Measurements from ENCODE around the gene LTB4R. TPM values are rescaled to one million over a fixed set of nuclear protein-coding genes. Genes with fewer than 3 reads are reported as not detected.

Gene LTB4R
- polyA plus RNA-seq, 2 of the 4 experiments (the other 2 are of a cell fraction) = 8.3 to 10.2 TPM

DNA sequence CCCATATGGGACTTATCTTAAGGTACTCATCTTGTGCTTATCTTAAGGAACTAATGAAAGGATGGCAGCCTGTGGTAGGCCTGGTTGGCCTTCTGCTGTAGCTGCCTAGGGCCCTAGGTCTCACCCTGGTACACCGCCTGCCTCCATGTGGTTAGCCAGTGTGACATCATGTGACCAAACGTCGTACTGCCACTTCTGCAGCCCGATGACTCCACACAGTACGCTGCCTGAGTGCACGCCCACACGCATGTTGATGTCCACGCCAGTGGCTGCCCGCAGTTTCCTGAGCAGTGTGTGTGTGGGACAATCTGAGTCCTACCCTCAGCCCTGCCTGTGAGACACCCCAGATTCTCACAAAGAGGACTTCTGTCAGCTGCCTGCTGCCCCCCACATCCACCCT lies 18.4 kb downstream of the LTB4R start:
- POLR2A ChIA-PET = interaction anchor here (1.3 kb wide), 1 partner anchor 100 kb away, joined by 4 read pairs; the partner anchor contains the start of genes CBLN3 and KHNYN

DNA sequence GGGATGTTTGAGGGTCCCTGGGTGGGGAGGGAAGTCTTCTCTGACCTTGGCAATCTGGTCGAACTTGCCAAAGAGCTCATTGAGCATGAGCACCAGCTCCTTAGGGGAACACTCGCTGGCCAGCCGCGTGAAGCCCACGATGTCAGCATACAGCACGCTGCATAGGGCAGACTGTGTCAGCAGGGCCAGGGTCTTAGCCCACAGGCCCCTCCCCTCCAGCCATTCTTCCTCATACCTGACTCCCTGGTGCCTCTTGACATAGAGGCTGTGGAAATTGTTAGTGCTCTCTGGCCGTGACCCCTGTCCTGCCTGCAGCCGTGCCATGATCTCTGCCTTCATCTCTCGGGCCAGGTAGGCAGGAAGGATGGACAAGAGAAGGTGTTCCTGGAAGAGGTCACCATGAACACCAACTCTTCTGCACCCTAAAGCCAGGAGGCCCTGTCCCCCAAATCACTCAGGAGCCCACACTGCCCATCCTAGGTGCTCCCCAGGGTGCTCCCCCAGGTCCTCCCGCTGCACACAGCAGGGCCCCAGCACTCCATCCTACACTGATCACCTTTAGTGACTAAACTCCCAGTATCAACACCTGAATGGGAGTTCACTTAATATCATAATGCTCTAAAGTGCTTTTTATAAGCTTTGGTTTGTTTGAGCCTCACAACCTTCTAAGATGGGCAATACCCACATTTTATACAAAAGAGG lies 19.8 kb downstream of the LTB4R start:
- no peak overlapping the region for H3K4me3 ChIP-seq
- ChIA-PET POLR2A (interaction anchor here (1.0 to 3.4 kb wide), 2 partner anchors 99 to 105 kb away, joined by 3 to 66 read pairs; partner anchors contain the start of genes CBLN3 and KHNYN), CTCF (interaction anchor here (0.8 to 46.6 kb wide), 17 partner anchors 8 to 111 kb away, joined by 3 to 1142 read pairs (median 6); partner anchors contain the start of genes CBLN3, CIDEB, KHNYN and LTB4R)
- no peak for TF ChIP-seq EHF (CRISPR knock-in tag; IDR thresholded peaks at IDR 0.05)
- TF ChIP-seq, protein P1, sequence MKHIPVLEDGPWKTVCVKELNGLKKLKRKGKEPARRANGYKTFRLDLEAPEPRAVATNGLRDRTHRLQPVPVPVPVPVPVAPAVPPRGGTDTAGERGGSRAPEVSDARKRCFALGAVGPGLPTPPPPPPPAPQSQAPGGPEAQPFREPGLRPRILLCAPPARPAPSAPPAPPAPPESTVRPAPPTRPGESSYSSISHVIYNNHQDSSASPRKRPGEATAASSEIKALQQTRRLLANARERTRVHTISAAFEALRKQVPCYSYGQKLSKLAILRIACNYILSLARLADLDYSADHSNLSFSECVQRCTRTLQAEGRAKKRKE (CRISPR knock-in tag; IDR thresholded peaks at IDR 0.05; ENCODE audit: low read depth) = no peak
- TF ChIP-seq FOXS1 (CRISPR knock-in tag; IDR thresholded peaks at IDR 0.05) = no peak
- no peak for TF ChIP-seq SREBF2 (IDR thresholded peaks at IDR 0.05)
- TF ChIP-seq FOSB (CRISPR knock-in tag; IDR thresholded peaks at IDR 0.05) = no peak
- TF ChIP-seq ZNF302 (CRISPR knock-in tag; IDR thresholded peaks at IDR 0.05) = no peak
- TF ChIP-seq, protein P2, sequence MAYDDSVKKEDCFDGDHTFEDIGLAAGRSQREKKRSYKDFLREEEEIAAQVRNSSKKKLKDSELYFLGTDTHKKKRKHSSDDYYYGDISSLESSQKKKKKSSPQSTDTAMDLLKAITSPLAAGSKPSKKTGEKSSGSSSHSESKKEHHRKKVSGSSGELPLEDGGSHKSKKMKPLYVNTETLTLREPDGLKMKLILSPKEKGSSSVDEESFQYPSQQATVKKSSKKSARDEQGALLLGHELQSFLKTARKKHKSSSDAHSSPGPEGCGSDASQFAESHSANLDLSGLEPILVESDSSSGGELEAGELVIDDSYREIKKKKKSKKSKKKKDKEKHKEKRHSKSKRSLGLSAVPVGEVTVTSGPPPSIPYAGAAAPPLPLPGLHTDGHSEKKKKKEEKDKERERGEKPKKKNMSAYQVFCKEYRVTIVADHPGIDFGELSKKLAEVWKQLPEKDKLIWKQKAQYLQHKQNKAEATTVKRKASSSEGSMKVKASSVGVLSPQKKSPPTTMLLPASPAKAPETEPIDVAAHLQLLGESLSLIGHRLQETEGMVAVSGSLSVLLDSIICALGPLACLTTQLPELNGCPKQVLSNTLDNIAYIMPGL (CRISPR knock-in tag; IDR thresholded peaks at IDR 0.05; ENCODE audit: borderline replicate concordance) = no peak
- TF ChIP-seq ZSCAN20 (CRISPR knock-in tag; IDR thresholded peaks at IDR 0.05) = no peak
- no peak for TF ChIP-seq MYC (IDR thresholded peaks at IDR 0.05; ENCODE audit: borderline replicate concordance, low read length)
- TF ChIP-seq HEYL (CRISPR knock-in tag; IDR thresholded peaks at IDR 0.05) = no peak
- TF ChIP-seq POLR2A (IDR thresholded peaks at IDR 0.05; ENCODE audit: low read length) = no peak
- no peak for TF ChIP-seq CHD4 (IDR thresholded peaks at IDR 0.05; ENCODE audit: borderline replicate concordance)
- H3K4me2 ChIP-seq = no peak overlapping the region
- no peak for ATAC-seq
- H3K27ac ChIP-seq = no peak overlapping the region
- H3K9me3 ChIP-seq = no peaks in the 10 kb centered on the region
- FAIRE-seq = no peak
- peaks cover 3% of the 10 kb centered on the region; the same call in 1 of the 3 replicates for H3K4me1 ChIP-seq
- no peak for DNase-seq (ENCODE audit: low read depth in 1 of 2, low spot score in 1 of 2)
- WGBS (ENCODE audit: missing lambda C conversion rate) = 79% methylated on average over 10 of the region's 10 CpGs

More for the DNA sequence above, 18.4 kb downstream of the LTB4R start:
- Histone ChIP-seq H3K4me1 (peaks cover 3% of the 10 kb centered on the region; the same call in 1 of the 3 replicates), H3K9me3 (no peaks in the 10 kb centered on the region), H3K4me3 (no peak overlapping the region), H3K4me2 (no peak overlapping the region), H3K27ac (no peak overlapping the region)
- TF ChIP-seq GATA3 (IDR thresholded peaks at IDR 0.05; ENCODE audit: borderline replicate concordance) = no peak
- TF ChIP-seq, protein P2 (CRISPR knock-in tag; IDR thresholded peaks at IDR 0.05; ENCODE audit: borderline replicate concordance) = no peak
- no peak for TF ChIP-seq PHF8 (IDR thresholded peaks at IDR 0.05; ENCODE audit: borderline replicate concordance, low read depth)
- no peak for TF ChIP-seq FOXS1 (CRISPR knock-in tag; IDR thresholded peaks at IDR 0.05)
- no peak for TF ChIP-seq RFX5 (IDR thresholded peaks at IDR 0.05)
- TF ChIP-seq EHF (CRISPR knock-in tag; IDR thresholded peaks at IDR 0.05) = no peak
- no peak for TF ChIP-seq HDAC2 (IDR thresholded peaks at IDR 0.05)
- TF ChIP-seq FOSL2 (IDR thresholded peaks at IDR 0.05) = no peak
- TF ChIP-seq FOSL2 (CRISPR knock-in tag; IDR thresholded peaks at IDR 0.05) = no peak
- TF ChIP-seq TP53 (CRISPR knock-in tag; IDR thresholded peaks at IDR 0.05) = no peak
- no peak for TF ChIP-seq CBX8 (IDR thresholded peaks at IDR 0.05)
- ATAC-seq (no peak), DNase-seq (ENCODE audit: low read depth in 1 of 2, low spot score in 1 of 2) (no peak), FAIRE-seq (no peak)
- WGBS (ENCODE audit: missing lambda C conversion rate) = 75% methylated on average over 9 of the region's 9 CpGs
- CTCF ChIA-PET = interaction anchor here (0.9 to 46.6 kb wide), 9 partner anchors 11 to 110 kb away, joined by 3 to 1142 read pairs (median 11); partner anchors contain the start of genes CBLN3, CIDEB, KHNYN and LTB4R
